Measurements from ENCODE around the gene ZMIZ1.

ZMIZ1 gene

DNA sequence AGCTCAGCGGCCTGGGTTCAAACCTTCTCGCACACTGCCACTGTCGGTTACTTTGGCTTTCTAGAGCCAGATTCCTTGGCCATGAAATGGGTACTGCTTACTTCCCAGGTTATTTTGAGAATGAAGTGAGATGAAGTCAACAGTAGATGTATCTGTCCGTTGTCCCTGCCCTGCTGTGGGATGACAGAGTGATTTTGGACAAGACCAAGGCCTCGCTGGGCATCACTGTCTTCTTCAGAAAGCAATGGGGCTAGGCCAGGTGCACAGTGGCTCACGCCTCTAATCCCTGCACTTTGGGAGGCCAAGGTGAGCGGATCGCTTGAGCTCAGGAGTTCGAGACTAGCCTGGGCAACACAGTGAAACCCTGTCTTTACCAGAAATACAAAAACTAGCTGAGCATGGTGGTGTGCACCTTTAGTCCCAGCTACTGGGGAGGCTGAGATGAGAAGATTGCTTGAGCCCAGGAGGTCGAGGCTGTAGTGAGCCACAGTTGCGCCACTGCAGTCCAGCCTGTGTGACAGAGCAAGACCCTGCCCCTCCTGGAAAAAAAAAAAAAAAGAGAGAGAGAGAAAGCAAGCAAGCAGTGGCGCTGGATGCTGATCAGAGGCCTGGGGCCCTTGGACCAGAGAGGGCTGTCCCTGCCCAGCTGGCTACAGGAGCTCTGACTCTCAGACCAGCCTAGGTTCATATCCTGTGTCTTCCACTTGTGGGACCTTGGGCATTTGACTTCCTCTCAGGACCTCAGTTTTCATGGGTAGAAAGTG is 25.8 kb downstream of the ZMIZ1 start:
- no peak for ATAC-seq (replicated peaks)
- peak overlapping the region; percentile 80 for H3K27ac Mint-ChIP-seq
- H3K4me1 Mint-ChIP-seq, result peaks cover 48 to 81% of the 10 kb centered on the region in 2 donors
- DNase-seq, result no peak
- H3K9me3 Mint-ChIP-seq, result no peaks in the 10 kb centered on the region
- H3K27me3 Mint-ChIP-seq, result peaks cover 35 to 41% of the 10 kb centered on the region in 2 donors
- H3K4me3 Mint-ChIP-seq, result peak overlapping the region in 1 of 2 donors; percentile 53
- peaks cover 0 to 2% of the 10 kb centered on the region in 2 donors for H3K36me3 Mint-ChIP-seq

DNA sequence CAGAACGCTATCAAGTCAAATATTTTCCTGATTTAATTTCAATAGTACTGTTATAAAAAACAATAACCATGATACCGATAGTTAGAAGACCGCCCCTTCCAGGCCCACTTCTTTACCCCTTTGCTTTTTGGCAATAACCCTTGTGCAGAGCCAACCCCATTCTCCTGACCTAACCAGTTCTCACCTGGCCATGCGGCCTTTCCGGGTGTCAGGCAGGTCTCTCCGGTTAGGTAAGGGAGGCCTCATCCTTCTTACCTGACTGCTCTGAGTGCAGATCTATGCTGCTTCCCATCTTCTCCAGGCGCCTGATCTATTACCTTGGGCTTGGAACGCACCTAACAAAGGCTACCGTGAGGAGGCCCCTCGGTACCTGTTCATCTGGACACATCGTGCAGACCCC is 26.6 kb downstream of the ZMIZ1 start:
- H3K27ac Mint-ChIP-seq, result no peak overlapping the region
- H3K36me3 Mint-ChIP-seq, result peaks cover 0 to 2% of the 10 kb centered on the region in 2 donors
- no peak overlapping the region for H3K4me3 Mint-ChIP-seq
- DNase-seq, result no peak
- H3K27me3 Mint-ChIP-seq, result peaks cover 33 to 40% of the 10 kb centered on the region in 2 donors
- peaks cover 45 to 81% of the 10 kb centered on the region in 2 donors for H3K4me1 Mint-ChIP-seq
- no peak for ATAC-seq (replicated peaks)
- no peaks in the 10 kb centered on the region for H3K9me3 Mint-ChIP-seq

DNA sequence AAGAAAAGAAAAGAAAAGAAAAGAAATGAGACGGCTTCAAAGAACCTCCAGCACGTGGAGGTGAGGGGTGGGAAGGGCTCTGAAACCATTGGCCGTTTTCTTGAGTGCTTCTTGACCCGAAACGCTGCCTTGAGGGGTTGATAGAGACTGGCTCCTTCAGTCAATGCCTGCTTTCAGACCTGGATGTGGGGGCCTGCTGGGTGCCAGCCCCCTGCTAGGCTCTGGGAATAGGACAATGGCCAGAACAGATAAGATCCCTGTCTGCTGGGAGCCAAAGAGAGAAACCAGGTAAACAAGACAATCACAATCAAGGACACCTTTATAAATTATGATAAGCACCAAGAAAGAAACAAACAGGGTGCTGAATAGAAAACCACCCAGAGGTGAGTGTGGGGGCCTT is 27.7 kb downstream of the ZMIZ1 start:
- H3K36me3 Mint-ChIP-seq, result peaks cover 2 to 4% of the 10 kb centered on the region in 2 donors
- no peak overlapping the region for H3K4me3 Mint-ChIP-seq
- H3K4me1 Mint-ChIP-seq, result peaks cover 49 to 81% of the 10 kb centered on the region in 2 donors
- peaks cover 38 to 40% of the 10 kb centered on the region in 2 donors for H3K27me3 Mint-ChIP-seq
- H3K9me3 Mint-ChIP-seq, result no peaks in the 10 kb centered on the region
- no peak overlapping the region for H3K27ac Mint-ChIP-seq
- DNase-seq, result no peak
- no peak for ATAC-seq (replicated peaks)

DNA sequence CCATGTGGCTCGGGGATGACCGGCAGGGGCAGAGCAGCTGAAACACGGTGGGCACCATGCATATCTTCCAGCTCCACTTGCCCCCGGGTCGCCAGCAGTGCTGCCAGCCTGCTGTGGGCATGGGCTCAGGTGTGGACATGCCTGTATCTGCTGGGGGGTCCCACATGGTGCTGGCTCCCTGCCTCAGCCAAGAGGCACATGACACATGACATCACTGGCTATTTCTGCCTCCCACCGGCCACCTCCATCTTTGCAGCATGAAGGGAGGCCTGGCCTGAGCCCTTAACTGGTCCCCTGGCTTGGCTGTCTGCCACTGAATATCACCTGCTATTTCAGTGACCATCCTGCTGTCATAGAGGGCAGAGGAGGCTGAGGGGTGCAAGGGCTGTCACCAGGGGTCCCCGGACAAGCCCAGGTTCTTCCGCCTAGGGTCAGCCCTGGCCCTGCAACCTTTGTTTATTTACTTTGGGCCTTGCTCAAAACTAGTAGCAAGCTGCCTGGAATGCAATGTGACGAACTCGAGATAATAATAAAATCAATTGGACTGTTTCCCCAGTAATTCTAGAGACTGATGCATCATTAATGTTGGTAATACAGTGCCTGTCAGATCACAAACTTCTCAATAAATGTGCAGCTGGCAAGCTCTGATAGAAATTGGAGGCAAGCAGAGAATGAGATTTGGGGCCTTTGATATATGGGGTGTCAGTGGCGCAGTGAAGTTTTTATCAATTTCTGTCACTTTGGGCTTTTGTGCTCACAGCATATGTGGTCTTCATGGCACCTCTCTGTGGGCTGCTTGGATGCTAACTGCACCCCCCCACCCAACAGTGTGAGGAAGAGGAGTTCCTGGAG is 28.5 kb downstream of the ZMIZ1 start:
- no peak for DNase-seq
- H3K4me1 Mint-ChIP-seq, result peaks cover 53 to 82% of the 10 kb centered on the region in 2 donors
- ATAC-seq (replicated peaks), result no peak
- H3K9me3 Mint-ChIP-seq, result no peaks in the 10 kb centered on the region
- H3K36me3 Mint-ChIP-seq, result peaks cover 2 to 4% of the 10 kb centered on the region in 2 donors
- H3K27ac Mint-ChIP-seq, result peak overlapping the region; percentile 26
- H3K4me3 Mint-ChIP-seq, result no peak overlapping the region
- peaks cover 41 to 42% of the 10 kb centered on the region in 2 donors for H3K27me3 Mint-ChIP-seq

DNA sequence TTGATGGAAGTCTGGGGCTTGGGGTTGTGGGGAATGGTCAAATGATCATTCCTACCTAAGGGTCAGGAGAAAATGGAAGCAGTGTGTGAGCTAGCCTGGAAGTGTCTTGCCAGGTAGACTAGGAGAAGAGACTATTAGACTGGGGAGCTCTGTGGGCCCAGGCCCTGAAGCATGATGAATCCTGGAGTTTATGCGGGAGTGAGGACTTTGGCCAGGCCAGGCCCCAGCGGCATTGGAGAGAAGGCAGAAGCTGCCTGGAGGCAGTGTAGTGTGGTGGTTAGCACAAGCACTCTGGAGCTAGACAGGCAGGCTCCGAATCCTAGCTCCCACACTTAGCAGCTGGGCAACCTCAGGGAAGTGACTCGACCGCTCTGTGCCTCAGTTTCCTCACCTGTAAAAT is 29.3 kb downstream of the ZMIZ1 start:
- Mint-ChIP-seq H3K36me3 (peaks cover 2 to 4% of the 10 kb centered on the region in 2 donors), H3K4me1 (peaks cover 55 to 82% of the 10 kb centered on the region in 2 donors), H3K9me3 (no peaks in the 10 kb centered on the region), H3K27me3 (peaks cover 42 to 44% of the 10 kb centered on the region in 2 donors), H3K27ac (peak overlapping the region; percentile 26), H3K4me3 (no peak overlapping the region)
- DNase-seq (no peak), ATAC-seq (replicated peaks) (no peak)

DNA sequence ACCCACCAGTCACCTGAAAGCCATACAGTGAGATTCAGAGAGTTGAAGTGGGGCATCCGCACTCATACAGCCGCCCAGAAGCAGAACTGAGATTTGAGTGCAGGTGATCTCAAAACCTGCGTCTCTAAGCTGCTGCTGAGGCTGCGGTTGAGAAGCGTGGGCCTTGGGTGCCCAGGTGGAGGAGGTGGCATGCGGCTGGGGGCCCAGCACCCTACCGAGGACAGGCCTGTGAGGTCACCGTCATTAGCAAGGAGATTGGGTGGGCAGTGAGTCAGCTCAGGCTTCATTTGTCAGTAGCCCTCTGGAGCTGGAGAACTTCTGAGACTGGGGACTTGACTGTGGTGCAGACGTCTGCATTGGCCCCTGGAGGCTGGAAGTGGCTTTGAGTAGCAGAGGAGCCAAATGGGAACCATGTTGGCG is 29.8 kb downstream of the ZMIZ1 start:
- ATAC-seq (replicated peaks), result peak; percentile 77 to 82
- Mint-ChIP-seq H3K36me3 (peaks cover 2 to 4% of the 10 kb centered on the region in 2 donors), H3K9me3 (no peaks in the 10 kb centered on the region), H3K4me1 (peaks cover 58 to 83% of the 10 kb centered on the region in 2 donors), H3K4me3 (peak overlapping the region in 1 of 2 donors; percentile 44), H3K27ac (peak overlapping the region; percentile 87), H3K27me3 (peaks cover 47 to 49% of the 10 kb centered on the region in 2 donors)
- peak; percentile 83 for DNase-seq

DNA sequence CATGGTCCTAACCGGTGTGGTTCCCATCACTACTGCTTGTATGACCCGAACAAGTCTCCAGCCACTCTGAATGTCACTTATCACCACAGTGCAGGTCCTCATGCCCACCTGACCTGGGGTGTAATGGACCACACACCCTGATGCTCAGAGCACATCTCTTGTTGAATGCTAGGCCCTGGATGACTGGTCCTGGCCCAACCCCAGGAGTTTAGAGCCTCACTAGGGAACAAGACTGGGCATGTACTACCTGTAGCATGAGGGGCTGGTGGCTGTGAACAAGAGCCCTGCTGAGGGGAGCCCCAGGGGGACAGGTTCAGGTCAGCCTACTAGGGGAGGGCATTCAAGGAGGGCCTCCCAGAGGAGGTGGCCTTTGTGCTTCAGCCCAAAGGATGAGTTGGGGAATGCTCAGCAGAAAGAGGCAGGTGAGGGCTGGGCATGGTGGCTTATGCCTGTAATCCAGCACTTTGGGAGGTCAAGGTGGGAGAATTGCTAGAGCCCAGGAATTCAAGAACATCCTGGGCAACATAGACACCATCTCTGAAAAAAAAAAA is 31.2 kb downstream of the ZMIZ1 start:
- H3K4me1 Mint-ChIP-seq, result peaks cover 52 to 75% of the 10 kb centered on the region in 2 donors
- peaks cover 2 to 4% of the 10 kb centered on the region in 2 donors for H3K36me3 Mint-ChIP-seq
- H3K27ac Mint-ChIP-seq, result peak overlapping the region; percentile 51
- ATAC-seq (replicated peaks), result no peak
- peaks cover 50% of the 10 kb centered on the region in 2 donors for H3K27me3 Mint-ChIP-seq
- DNase-seq, result no peak
- H3K4me3 Mint-ChIP-seq, result no peak overlapping the region
- no peaks in the 10 kb centered on the region for H3K9me3 Mint-ChIP-seq

DNA sequence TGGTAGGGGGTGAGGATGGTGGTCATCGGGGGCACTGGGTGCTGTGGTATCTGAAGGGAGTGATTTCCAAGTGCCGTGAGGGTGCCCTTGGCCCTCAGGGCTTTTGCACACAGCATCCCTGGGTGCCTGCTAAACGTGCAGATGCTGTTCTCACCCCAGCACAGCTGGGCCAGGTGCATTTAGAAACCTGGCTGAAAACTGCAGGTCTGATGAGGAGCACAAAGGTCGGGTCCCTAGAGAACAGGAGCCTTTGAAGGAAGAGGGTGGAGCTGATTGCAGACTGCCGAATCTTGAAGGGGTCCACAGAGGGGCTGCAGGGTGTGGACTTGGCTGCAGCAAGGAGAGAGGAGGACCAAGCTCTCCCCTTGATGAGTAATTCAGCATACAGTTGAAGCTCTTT is 32.0 kb downstream of the ZMIZ1 start:
- Mint-ChIP-seq H3K4me1 (peaks cover 51 to 67% of the 10 kb centered on the region in 2 donors), H3K27me3 (peaks cover 42 to 44% of the 10 kb centered on the region in 2 donors), H3K36me3 (peaks cover 2 to 4% of the 10 kb centered on the region in 2 donors), H3K4me3 (no peak overlapping the region), H3K27ac (no peak overlapping the region), H3K9me3 (no peaks in the 10 kb centered on the region)
- no peak for ATAC-seq (replicated peaks)
- no peak for DNase-seq

DNA sequence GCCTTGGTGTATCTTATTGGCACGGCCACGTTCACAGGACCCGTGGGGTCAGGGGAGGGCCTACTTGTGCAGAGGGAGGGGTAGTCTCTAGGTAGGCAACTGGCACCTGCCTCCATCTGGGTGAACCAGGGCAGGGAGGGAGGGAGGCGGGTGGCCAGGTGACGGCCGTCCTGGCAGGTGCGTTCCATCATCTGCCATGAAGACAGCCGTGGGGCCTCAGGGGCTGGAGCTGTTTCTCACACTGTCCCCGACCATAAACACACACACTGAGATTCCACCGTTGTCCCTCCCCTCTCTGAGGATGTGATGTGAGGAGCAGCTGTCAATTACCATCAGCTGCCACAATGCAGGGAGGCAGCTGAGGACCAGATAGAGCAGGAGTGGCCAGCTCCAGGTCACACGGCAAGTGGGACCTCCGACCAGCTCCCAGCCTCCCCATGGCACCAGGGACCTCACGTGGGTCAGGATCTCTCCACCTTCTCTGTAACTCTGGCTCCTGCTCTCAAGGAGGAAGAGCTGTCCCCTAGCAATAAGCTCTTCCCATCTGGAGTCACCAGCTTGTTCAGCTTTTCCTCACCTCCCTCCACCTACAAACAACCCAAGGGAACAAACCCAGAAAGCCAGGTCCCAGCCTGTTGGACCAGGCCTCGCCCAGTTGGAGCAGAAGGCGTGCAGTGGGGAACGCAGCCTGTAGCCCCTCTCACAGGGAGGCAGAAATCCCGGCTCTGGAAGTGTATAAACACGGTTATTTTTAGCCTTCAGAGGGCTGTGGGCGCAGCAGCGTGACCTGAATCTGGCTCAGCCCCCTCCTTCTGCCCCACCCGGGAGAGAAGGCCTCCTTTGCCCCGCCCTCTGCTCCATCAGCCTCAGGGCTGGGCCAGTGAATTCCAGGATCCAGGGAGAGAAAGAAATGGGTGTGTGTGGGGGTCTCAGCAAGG is 33.1 kb downstream of the ZMIZ1 start:
- H3K9me3 Mint-ChIP-seq, result no peaks in the 10 kb centered on the region
- peaks cover 51 to 59% of the 10 kb centered on the region in 2 donors for H3K4me1 Mint-ChIP-seq
- DNase-seq (no peak), ATAC-seq (replicated peaks) (no peak)
- H3K4me3 Mint-ChIP-seq, result peak overlapping the region in 1 of 2 donors; percentile 29
- H3K36me3 Mint-ChIP-seq, result peaks cover 0 to 4% of the 10 kb centered on the region in 2 donors
- H3K27me3 Mint-ChIP-seq, result peaks cover 37 to 41% of the 10 kb centered on the region in 2 donors
- H3K27ac Mint-ChIP-seq, result peak overlapping the region; percentile 72

DNA sequence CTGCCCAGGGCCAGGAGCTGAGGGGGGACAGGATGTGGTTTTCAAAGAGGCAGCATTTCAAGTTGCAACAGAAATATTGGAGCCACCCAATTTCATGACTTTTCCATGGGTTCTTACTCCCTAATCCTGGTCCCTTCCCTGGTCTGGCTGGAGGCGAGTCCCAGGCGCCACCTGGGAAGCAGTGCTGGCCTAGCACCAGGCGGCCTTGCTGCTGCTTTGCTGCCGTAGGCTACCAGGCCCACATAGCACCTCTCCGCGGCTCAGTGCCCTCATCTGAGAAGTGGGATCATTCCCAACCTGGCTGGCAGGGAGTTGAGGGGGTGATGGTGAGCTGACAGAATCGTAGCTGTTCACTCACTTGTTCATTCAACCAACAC is 33.7 kb downstream of the ZMIZ1 start:
- Mint-ChIP-seq H3K27ac (no peak overlapping the region), H3K36me3 (peaks cover 0 to 4% of the 10 kb centered on the region in 2 donors), H3K9me3 (no peaks in the 10 kb centered on the region), H3K4me3 (peak overlapping the region; percentile 63 to 71), H3K4me1 (peaks cover 51 to 58% of the 10 kb centered on the region in 2 donors), H3K27me3 (peaks cover 37 to 41% of the 10 kb centered on the region in 2 donors)
- DNase-seq (no peak), ATAC-seq (replicated peaks) (no peak)

DNA sequence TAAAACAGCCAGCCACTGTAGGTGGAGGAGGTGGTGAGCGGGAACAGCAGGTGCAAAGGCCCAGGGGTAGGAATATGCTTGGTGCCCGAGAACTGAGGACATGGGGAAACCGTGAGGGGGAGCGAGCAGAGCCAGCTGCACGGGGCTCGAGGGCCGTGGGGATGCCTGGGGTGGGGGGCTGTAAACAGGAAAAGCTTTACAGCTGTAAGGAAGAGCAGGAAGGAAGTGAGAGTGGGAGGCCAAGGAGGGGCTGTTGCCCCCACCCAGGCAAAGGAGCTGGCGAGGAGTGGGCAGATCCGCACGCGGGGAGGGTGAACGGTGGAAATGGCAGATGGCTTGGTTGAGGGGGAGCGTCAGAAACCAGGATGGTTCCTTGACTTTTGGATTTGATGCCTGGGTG is 34.4 kb downstream of the ZMIZ1 start:
- H3K27me3 Mint-ChIP-seq, result peaks cover 37 to 41% of the 10 kb centered on the region in 2 donors
- peak overlapping the region; percentile 59 for H3K27ac Mint-ChIP-seq
- ATAC-seq (replicated peaks) (no peak), DNase-seq (no peak)
- H3K4me1 Mint-ChIP-seq, result peaks cover 46 to 53% of the 10 kb centered on the region in 2 donors
- H3K36me3 Mint-ChIP-seq, result peaks cover 0 to 4% of the 10 kb centered on the region in 2 donors
- peak overlapping the region; percentile 63 to 71 for H3K4me3 Mint-ChIP-seq
- H3K9me3 Mint-ChIP-seq, result no peaks in the 10 kb centered on the region

DNA sequence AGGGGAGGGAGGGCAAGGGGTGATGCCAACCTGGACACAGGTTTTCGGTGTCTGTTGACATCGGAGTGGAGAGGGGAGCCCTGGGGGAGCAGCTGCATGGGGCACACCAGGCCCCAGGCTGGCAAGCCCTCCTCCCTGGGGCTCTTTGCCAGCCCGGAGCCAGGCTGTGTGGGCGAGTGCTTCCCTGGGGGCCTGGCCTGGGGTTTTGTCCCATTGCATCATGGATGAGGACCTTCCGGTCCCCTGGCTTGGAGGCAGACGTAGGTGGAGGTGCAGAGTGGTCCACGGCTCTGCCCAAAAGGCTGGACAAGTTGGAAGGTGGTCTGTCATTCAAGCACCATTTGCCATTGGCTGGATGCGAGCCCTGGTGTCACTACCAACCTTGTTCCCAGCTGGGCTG is 34.8 kb downstream of the ZMIZ1 start:
- Mint-ChIP-seq H3K4me3 (peak overlapping the region; percentile 63 to 71), H3K9me3 (no peaks in the 10 kb centered on the region), H3K36me3 (peaks cover 0 to 4% of the 10 kb centered on the region in 2 donors), H3K27me3 (peaks cover 37 to 41% of the 10 kb centered on the region in 2 donors), H3K4me1 (peaks cover 42 to 49% of the 10 kb centered on the region in 2 donors), H3K27ac (peak overlapping the region; percentile 59)
- no peak for ATAC-seq (replicated peaks)
- no peak for DNase-seq

DNA sequence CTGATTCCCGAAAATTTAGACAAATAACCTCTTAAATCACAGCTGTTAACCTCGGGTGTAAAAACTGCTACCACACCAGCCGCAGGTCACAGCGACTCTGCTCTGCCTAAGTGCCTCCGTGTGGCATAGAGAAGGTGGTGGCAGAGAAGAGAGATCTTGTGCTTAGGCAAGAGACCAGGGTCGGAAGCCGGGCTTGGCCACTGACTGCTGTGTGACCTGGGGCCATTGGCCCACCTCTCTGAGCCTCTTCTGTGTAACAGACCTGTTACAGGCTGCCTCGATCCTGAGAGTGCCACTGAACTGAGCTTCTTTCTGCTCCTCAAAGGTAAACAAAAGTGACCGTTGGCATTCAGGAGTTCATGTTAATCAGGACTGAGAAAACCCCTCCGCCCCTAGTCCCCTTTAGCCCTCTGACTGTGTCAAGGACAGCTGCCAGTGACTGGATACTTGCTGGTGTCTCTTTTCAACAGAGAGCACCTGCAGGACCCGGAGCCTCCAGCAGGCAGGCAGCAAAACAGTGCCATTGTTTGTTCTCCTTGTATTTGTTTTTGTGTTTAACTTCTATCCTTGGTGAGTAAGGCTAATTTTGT is 36.5 kb downstream of the ZMIZ1 start:
- ATAC-seq (replicated peaks), result no peak
- Mint-ChIP-seq H3K27me3 (peaks cover 32 to 40% of the 10 kb centered on the region in 2 donors), H3K27ac (no peak overlapping the region), H3K4me1 (peaks cover 40 to 47% of the 10 kb centered on the region in 2 donors), H3K36me3 (peaks cover 0 to 4% of the 10 kb centered on the region in 2 donors), H3K9me3 (no peaks in the 10 kb centered on the region), H3K4me3 (no peak overlapping the region)
- DNase-seq, result no peak

All from stimulated activated naive B cell treated with anti-CD40 and anti-IgM and Interleukin-4, amounts not matched to agents 10 μg/mL and 1 μg/mL and 100 μg/mL, for 72 hours (primary cell).